ENCODE results near the gene ZSWIM9.
"Not testable (repeated sequence)": the region's sequence is repeated elsewhere in the genome, so short reads cannot be mapped to it uniquely, and the experiment has no call there.

DNA sequence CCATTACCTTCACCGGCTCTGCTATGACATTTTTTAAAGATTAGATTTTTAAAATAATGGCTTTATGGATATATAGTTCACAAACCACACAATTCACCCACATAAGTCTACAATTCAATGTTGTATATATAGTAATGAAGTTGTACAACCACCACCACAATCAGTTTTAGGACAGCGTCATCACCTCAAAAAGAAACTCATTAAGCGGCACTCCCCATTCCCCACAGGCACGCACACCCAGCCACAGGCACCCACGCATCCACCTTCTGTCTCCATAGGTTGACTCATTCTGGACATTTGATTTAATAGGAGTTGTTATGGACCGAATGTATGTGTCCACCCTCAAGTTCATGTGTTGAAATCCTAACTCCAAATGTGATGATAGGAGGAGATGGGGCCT is 71.3 kb downstream of the ZSWIM9 start:
- TF ChIP-seq CTCF, POLR2A (IDR thresholded peaks at IDR 0.05): not testable (repeated sequence)
